ENCODE data around the gene PPFIA2.
A peak's percentile ranks its signal among the peaks of the same experiment; 100 is the strongest.

Gene PPFIA2

GRCh38 chr12:81470923-81471322 lies 288.2 kb downstream of the PPFIA2 start:
- no peak for TF ChIP-seq ZFP3 (CRISPR knock-in tag; IDR thresholded peaks at IDR 0.05)
- TF ChIP-seq, protein P1, sequence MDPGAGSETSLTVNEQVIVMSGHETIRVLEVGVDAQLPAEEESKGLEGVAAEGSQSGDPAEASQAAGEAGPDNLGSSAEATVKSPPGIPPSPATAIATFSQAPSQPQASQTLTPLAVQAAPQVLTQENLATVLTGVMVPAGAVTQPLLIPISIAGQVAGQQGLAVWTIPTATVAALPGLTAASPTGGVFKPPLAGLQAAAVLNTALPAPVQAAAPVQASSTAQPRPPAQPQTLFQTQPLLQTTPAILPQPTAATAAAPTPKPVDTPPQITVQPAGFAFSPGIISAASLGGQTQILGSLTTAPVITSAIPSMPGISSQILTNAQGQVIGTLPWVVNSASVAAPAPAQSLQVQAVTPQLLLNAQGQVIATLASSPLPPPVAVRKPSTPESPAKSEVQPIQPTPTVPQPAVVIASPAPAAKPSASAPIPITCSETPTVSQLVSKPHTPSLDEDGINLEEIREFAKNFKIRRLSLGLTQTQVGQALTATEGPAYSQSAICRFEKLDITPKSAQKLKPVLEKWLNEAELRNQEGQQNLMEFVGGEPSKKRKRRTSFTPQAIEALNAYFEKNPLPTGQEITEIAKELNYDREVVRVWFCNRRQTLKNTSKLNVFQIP (CRISPR knock-in tag; IDR thresholded peaks at IDR 0.05; ENCODE audit: borderline replicate concordance, low read depth), result no peak
- ATAC-seq, result no peak

DNA sequence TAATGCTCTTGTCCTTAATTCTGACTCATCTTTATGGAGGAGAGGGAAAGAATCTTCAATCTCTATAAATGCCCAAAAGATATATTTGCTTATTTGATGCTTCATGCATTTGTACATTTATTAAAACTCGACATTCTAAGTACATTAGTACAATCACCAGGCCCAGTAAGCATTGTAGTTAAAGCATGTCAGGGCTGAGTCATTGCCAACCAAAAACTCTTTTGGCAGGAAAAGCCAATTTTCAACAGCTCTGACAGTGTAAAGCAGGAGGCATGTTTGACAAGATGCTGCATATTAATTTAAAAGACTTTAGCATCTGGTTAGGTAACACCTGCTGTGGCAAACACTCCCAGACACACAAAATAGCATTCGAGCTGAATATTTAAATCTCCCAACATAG lies 290.9 kb downstream of the PPFIA2 start:
- no peak for ATAC-seq
- no peak for TF ChIP-seq CSDC2 (CRISPR knock-in tag; IDR thresholded peaks at IDR 0.05)
- no peak for TF ChIP-seq ZFP30 (CRISPR knock-in tag; IDR thresholded peaks at IDR 0.05)
- no peak for TF ChIP-seq ESRRG (CRISPR knock-in tag; IDR thresholded peaks at IDR 0.05)
- TF ChIP-seq TSHZ2 (CRISPR knock-in tag; IDR thresholded peaks at IDR 0.05), result no peak
- 0 out of 2 replicates have a peak, but pooled peaks have one; percentile 24 for TF ChIP-seq ISL1 (CRISPR knock-in tag; IDR thresholded peaks at IDR 0.05)

- TF ChIP-seq ZNF8 (CRISPR knock-in tag; IDR thresholded peaks at IDR 0.05) (no peak), ZFP3 (CRISPR knock-in tag; IDR thresholded peaks at IDR 0.05) (no peak), ZNF565 (CRISPR knock-in tag; conservative IDR thresholded peaks at IDR 0.05; ENCODE audit: low read depth) (no peak), BACH2 (CRISPR knock-in tag; IDR thresholded peaks at IDR 0.05; ENCODE audit: borderline replicate concordance) (no peak), CREB5 (CRISPR knock-in tag; IDR thresholded peaks at IDR 0.05; ENCODE audit: low read depth) (no peak), RARB (CRISPR knock-in tag; IDR thresholded peaks at IDR 0.05) (no peak), TOX (CRISPR knock-in tag; IDR thresholded peaks at IDR 0.05; ENCODE audit: borderline replicate concordance) (no peak), TCF4 (CRISPR knock-in tag; IDR thresholded peaks at IDR 0.05; ENCODE audit: borderline replicate concordance) (no peak), ISL1 (CRISPR knock-in tag; IDR thresholded peaks at IDR 0.05) (no peak), PPARA (CRISPR knock-in tag; IDR thresholded peaks at IDR 0.05; ENCODE audit: borderline replicate concordance) (no peak), ZFP30 (CRISPR knock-in tag; IDR thresholded peaks at IDR 0.05) (no peak), ARNTL (CRISPR knock-in tag; IDR thresholded peaks at IDR 0.05; ENCODE audit: borderline replicate concordance, low read depth) (no peak), TSHZ2 (CRISPR knock-in tag; IDR thresholded peaks at IDR 0.05) (no peak)
- TF ChIP-seq, protein P1 (CRISPR knock-in tag; IDR thresholded peaks at IDR 0.05; ENCODE audit: borderline replicate concordance, low read depth), result no peak
- ATAC-seq, result no peak
Measured at GRCh38 chr12:81465876-81466275, 293.3 kb downstream of the PPFIA2 start.

GRCh38 chr12:81465191-81465590 lies 294.0 kb downstream of the PPFIA2 start:
- ATAC-seq, result no peak
- TF ChIP-seq, protein P2, sequence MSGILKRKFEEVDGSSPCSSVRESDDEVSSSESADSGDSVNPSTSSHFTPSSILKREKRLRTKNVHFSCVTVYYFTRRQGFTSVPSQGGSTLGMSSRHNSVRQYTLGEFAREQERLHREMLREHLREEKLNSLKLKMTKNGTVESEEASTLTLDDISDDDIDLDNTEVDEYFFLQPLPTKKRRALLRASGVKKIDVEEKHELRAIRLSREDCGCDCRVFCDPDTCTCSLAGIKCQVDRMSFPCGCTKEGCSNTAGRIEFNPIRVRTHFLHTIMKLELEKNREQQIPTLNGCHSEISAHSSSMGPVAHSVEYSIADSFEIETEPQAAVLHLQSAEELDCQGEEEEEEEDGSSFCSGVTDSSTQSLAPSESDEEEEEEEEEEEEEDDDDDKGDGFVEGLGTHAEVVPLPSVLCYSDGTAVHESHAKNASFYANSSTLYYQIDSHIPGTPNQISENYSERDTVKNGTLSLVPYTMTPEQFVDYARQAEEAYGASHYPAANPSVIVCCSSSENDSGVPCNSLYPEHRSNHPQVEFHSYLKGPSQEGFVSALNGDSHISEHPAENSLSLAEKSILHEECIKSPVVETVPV (CRISPR knock-in tag; IDR thresholded peaks at IDR 0.05), result no peak
- TF ChIP-seq ISL1 (CRISPR knock-in tag; IDR thresholded peaks at IDR 0.05) (no peak), CSDC2 (CRISPR knock-in tag; IDR thresholded peaks at IDR 0.05) (no peak), TSHZ2 (CRISPR knock-in tag; IDR thresholded peaks at IDR 0.05) (no peak)
